Karpas-422 (cell line): Measurements from ENCODE around the gene KIAA0319L. TPM values are rescaled to one million over a fixed set of nuclear protein-coding genes. Genes with fewer than 3 reads are reported as not detected.
A peak's percentile ranks its signal among the peaks of the same experiment; 100 is the strongest.
"Not testable (repeated sequence)": the region's sequence is repeated elsewhere in the genome, so short reads cannot be mapped to it uniquely, and the experiment has no call there.

Experiments used
- DNase-seq: peaks from one replicate; pipeline ENCODE4 v3.0.0-alpha.2; 2015
- H2AFZ ChIP-seq: fragments of 200-600 bp; sonication (generic); 2 replicates; pipeline ENCODE4 v1.6.1; 2014; ENCODE audit warnings: antibody characterized with exemption, low read length, mixed read lengths
- H3K27ac ChIP-seq: fragments of 200-600 bp; sonication (generic); 2 replicates; pipeline ENCODE4 v1.5.1; 2014; ENCODE audit warnings: mild to moderate bottlenecking, low read length, moderate library complexity
- H3K27me3 ChIP-seq: fragments of 200-600 bp; sonication (generic); 2 replicates; pipeline ENCODE4 v1.6.1; 2014; ENCODE audit warnings: low read length, mixed read lengths
- H3K36me3 ChIP-seq: fragments of 200-600 bp; sonication (generic); 2 replicates; pipeline ENCODE4 v1.6.1; 2014; ENCODE audit warnings: low read length, mixed read lengths; ENCODE audit not compliant: insufficient read depth
- H3K4me1 ChIP-seq: fragments of 200-600 bp; sonication (generic); 2 replicates; pipeline ENCODE4 v1.6.1; 2014; ENCODE audit warnings: mild to moderate bottlenecking, low read length, mixed read lengths
- H3K4me2 ChIP-seq: fragments of 200-600 bp; sonication (generic); 2 replicates; pipeline ENCODE4 v1.6.1; 2014; ENCODE audit warnings: low read length, low read depth, mild to moderate bottlenecking; ENCODE audit not compliant: poor library complexity, severe bottlenecking
- H3K4me3 ChIP-seq: fragments of 200-600 bp; sonication (generic); 2 replicates; pipeline ENCODE4 v1.5.1; 2014; ENCODE audit warnings: mild to moderate bottlenecking, antibody characterized with exemption, low read length, mixed read lengths
- H3K79me2 ChIP-seq: fragments of 200-600 bp; sonication (generic); 2 replicates; pipeline ENCODE4 v1.6.1; 2014; ENCODE audit warnings: mild to moderate bottlenecking, low read length, mixed read lengths
- H3K9ac ChIP-seq: fragments of 200-600 bp; sonication (generic); 2 replicates; pipeline ENCODE4 v1.6.0; 2014; ENCODE audit warnings: low read length
- H3K9me2 ChIP-seq: fragments of 200-600 bp; sonication (generic), shearing (Covaris generic); replicated peaks from 2 replicates; pipeline ENCODE4 v1.6.0; 2014; ENCODE audit warnings: mild to moderate bottlenecking, low read length, moderate library complexity; ENCODE audit not compliant: insufficient read depth
- H3K9me3 ChIP-seq: fragments of 300-700, 200-600 bp; sonication (generic); 2 replicates; pipeline ENCODE4 v1.6.1; 2014; ENCODE audit warnings: low read length, mixed read lengths
- H4K20me1 ChIP-seq: fragments of 200-600 bp; sonication (generic); 2 replicates; pipeline ENCODE4 v1.6.1; 2014; ENCODE audit warnings: mild to moderate bottlenecking, antibody characterized with exemption, low read length, low read depth; ENCODE audit not compliant: insufficient read depth
- total RNA-seq: library from RNA; depleted of rRNA; stranded (reverse); fragments of >200 nt; shearing (Covaris generic); gene quantifications from 2 replicates; pipeline ENCODE4 v1.2.3, GENCODE V29; 2014; ENCODE audit warnings: low replicate concordance

The KIAA0319L gene
- total RNA-seq, 1 experiment from 2014 or later = 34.0 TPM

GRCh38 chr1:35588197-35588910 is 31.2 kb upstream of the KIAA0319L start:
- DNase-seq = no peak
- Histone ChIP-seq H3K4me3 (no peak overlapping the region), H3K79me2 (no peaks in the 10 kb centered on the region)

GRCh38 chr1:35587736-35588135 is 30.5 kb upstream of the KIAA0319L start:
- Histone ChIP-seq H3K79me2 (no peaks in the 10 kb centered on the region), H3K27ac (no peak overlapping the region), H3K9ac (no peak overlapping the region), H3K4me3 (no peak overlapping the region), H3K27me3 (no peaks in the 10 kb centered on the region), H3K4me2 (no peak overlapping the region), H4K20me1 (no peaks in the 10 kb centered on the region), H2AFZ (no peak overlapping the region), H3K4me1 (no peaks in the 10 kb centered on the region), H3K9me2 (no peaks in the 10 kb centered on the region), H3K36me3 (no peaks in the 10 kb centered on the region), H3K9me3 (no peaks in the 10 kb centered on the region)
- DNase-seq = no peak

More at GRCh38 chr1:35588197-35588910, 31.2 kb upstream of the KIAA0319L start:
- H3K27me3 ChIP-seq = no peaks in the 10 kb centered on the region
- H3K9ac ChIP-seq = no peak overlapping the region
- no peak overlapping the region for H3K4me2 ChIP-seq
- H3K4me1 ChIP-seq = no peaks in the 10 kb centered on the region
- no peaks in the 10 kb centered on the region for H3K9me3 ChIP-seq
- H4K20me1 ChIP-seq = no peaks in the 10 kb centered on the region
- H3K9me2 ChIP-seq = no peaks in the 10 kb centered on the region
- H3K27ac ChIP-seq = no peak overlapping the region
- no peak overlapping the region for H2AFZ ChIP-seq
- H3K36me3 ChIP-seq = no peaks in the 10 kb centered on the region

GRCh38 chr1:35586808-35587207 is 29.6 kb upstream of the KIAA0319L start:
- no peak overlapping the region for H2AFZ ChIP-seq
- H3K4me1 ChIP-seq = peaks cover 4% of the 10 kb centered on the region
- no peaks in the 10 kb centered on the region for H4K20me1 ChIP-seq
- H3K79me2 ChIP-seq = no peaks in the 10 kb centered on the region
- H3K9me3 ChIP-seq = no peaks in the 10 kb centered on the region
- H3K9me2 ChIP-seq = no peaks in the 10 kb centered on the region
- H3K27ac ChIP-seq = no peak overlapping the region
- no peak for DNase-seq
- H3K36me3 ChIP-seq = no peaks in the 10 kb centered on the region
- H3K9ac ChIP-seq = no peak overlapping the region
- H3K4me3 ChIP-seq = no peak overlapping the region
- H3K27me3 ChIP-seq = no peaks in the 10 kb centered on the region
- no peak overlapping the region for H3K4me2 ChIP-seq

- H3K27me3 ChIP-seq, H3K9me2 ChIP-seq, H3K9me3 ChIP-seq, H3K79me2 ChIP-seq, H3K4me3 ChIP-seq, H3K9ac ChIP-seq, DNase-seq, H3K4me2 ChIP-seq, H3K27ac ChIP-seq, H3K36me3 ChIP-seq, H2AFZ ChIP-seq, H4K20me1 ChIP-seq: not testable (repeated sequence)
- peaks cover 14% of the 10 kb centered on the region for H3K4me1 ChIP-seq
These were observed 28.6 kb upstream of the KIAA0319L start for GRCh38 chr1:35585805-35586204.

- no peak overlapping the region for H3K27ac ChIP-seq
- no peaks in the 10 kb centered on the region for H4K20me1 ChIP-seq
- no peak overlapping the region for H3K4me3 ChIP-seq
- no peaks in the 10 kb centered on the region for H3K36me3 ChIP-seq
- H2AFZ ChIP-seq = no peak overlapping the region
- DNase-seq = no peak
- peaks cover 19% of the 10 kb centered on the region for H3K4me1 ChIP-seq
- H3K9me3 ChIP-seq = no peaks in the 10 kb centered on the region
- H3K9ac ChIP-seq = no peak overlapping the region
- no peaks in the 10 kb centered on the region for H3K27me3 ChIP-seq
- no peaks in the 10 kb centered on the region for H3K9me2 ChIP-seq
- H3K79me2 ChIP-seq = no peaks in the 10 kb centered on the region
- no peak overlapping the region for H3K4me2 ChIP-seq
These were observed 28.1 kb upstream of the KIAA0319L start for GRCh38 chr1:35585281-35585680.

GRCh38 chr1:35581621-35582020 is 24.4 kb upstream of the KIAA0319L start:
- not testable (repeated sequence) for H3K79me2 ChIP-seq, DNase-seq, H3K9ac ChIP-seq, H3K4me2 ChIP-seq, H3K27me3 ChIP-seq, H3K9me2 ChIP-seq, H3K4me3 ChIP-seq, H3K9me3 ChIP-seq, H3K27ac ChIP-seq, H2AFZ ChIP-seq, H4K20me1 ChIP-seq, H3K36me3 ChIP-seq
- H3K4me1 ChIP-seq = peaks cover 40% of the 10 kb centered on the region

GRCh38 chr1:35580949-35581388 is 23.8 kb upstream of the KIAA0319L start:
- H3K79me2 ChIP-seq = no peaks in the 10 kb centered on the region
- no peaks in the 10 kb centered on the region for H3K36me3 ChIP-seq
- H3K4me2 ChIP-seq = peak overlapping the region; percentile 8
- no peak overlapping the region for H3K27ac ChIP-seq
- H3K4me1 ChIP-seq = peaks cover 40% of the 10 kb centered on the region
- H3K27me3 ChIP-seq = no peaks in the 10 kb centered on the region
- no peaks in the 10 kb centered on the region for H3K9me2 ChIP-seq
- H4K20me1 ChIP-seq = no peaks in the 10 kb centered on the region
- H3K9me3 ChIP-seq = no peaks in the 10 kb centered on the region
- no peak overlapping the region for H3K4me3 ChIP-seq
- H3K9ac ChIP-seq = no peak overlapping the region
- H2AFZ ChIP-seq = no peak overlapping the region
- DNase-seq = peak; percentile 51

- Histone ChIP-seq H3K4me1 (peaks cover 40% of the 10 kb centered on the region), H4K20me1 (no peaks in the 10 kb centered on the region), H3K79me2 (no peaks in the 10 kb centered on the region), H3K4me2 (peak overlapping the region; percentile 87), H3K9me3 (no peaks in the 10 kb centered on the region), H3K27ac (no peak overlapping the region), H3K27me3 (no peaks in the 10 kb centered on the region), H3K36me3 (no peaks in the 10 kb centered on the region), H3K4me3 (peak overlapping the region; percentile 67), H3K9ac (peak overlapping the region; percentile 70), H2AFZ (peak overlapping the region; percentile 99), H3K9me2 (no peaks in the 10 kb centered on the region)
- DNase-seq = peak; percentile 86
These were observed 20.1 kb upstream of the KIAA0319L start for GRCh38 chr1:35577071-35577998.
